ENCODE measurements around the gene FBXL19.

The FBXL19 gene

DNA sequence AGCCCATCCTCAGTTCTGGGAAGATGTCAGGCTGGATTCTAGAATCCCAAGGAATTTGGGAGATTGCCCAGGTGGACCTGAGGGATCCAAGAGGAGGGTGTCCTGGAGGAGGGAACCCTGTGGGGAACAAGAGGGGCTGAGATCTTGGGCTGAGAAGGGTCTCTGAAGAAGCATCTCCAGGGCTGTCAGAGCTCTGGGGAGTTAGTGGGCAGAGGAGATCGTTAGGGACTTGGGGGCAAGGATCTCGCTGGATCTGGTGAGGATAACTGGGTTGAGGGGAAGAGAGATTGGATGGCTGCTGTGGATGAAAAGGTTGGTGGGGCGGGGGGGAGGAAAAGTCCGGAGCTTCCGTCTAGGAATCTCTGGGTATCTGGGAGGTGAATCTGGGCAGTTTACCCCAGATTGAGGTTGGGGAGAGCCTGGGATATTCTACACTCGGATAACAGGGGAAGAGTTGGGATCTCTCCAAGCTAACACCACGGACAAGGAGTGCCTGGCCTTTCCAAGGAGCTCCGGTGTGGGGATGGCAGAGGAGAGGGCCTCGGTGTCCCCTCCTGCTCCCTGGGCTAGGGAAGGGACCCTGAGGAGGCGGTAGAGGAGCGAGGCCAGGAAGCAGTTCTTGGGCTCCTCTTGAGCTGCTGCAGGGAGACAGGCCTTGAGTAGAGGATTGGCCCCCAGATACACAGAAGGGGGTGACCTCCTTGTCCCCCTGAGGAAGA lies 1.7 kb downstream of the FBXL19 start:
- intact Hi-C loops (cut with DNase I; ENCODE audit: low total_unique reads): loop anchor here (5.0 kb wide), 1 partner anchor 83 kb away; no protein-coding TSS in a partner anchor

DNA sequence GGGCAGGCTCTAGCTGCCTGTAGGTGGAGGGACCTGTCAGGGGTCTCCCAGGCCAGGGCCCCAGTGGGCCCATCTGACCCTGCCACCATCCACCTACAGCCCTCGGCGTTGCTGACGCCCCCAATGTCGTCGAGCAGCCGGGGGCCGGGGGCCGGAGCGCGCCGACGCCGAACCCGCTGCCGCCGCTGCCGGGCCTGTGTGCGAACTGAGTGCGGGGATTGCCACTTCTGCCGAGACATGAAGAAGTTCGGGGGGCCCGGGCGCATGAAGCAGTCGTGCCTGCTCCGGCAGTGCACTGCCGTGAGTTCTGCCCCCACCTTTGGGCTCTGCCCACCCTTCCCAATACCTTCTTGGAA lies 2.2 kb downstream of the FBXL19 start:
- Histone ChIP-seq H3K9me3 (no peaks in the 10 kb centered on the region), H3K4me3 (no peak overlapping the region), H3K27ac (peak overlapping the region in 1 of 2 donors; percentile 98), H3K36me3 (peaks cover 4 to 46% (median 12%) of the 10 kb centered on the region in 3 donors), H3K27me3 (no peaks in the 10 kb centered on the region), H3K4me1 (peaks cover 0 to 38% (median 22%) of the 10 kb centered on the region in 4 donors)
- intact Hi-C loops (cut with DNase I; ENCODE audit: low total_unique reads): no loop called here
- no peak for DNase-seq
- TF ChIP-seq, protein P1, sequence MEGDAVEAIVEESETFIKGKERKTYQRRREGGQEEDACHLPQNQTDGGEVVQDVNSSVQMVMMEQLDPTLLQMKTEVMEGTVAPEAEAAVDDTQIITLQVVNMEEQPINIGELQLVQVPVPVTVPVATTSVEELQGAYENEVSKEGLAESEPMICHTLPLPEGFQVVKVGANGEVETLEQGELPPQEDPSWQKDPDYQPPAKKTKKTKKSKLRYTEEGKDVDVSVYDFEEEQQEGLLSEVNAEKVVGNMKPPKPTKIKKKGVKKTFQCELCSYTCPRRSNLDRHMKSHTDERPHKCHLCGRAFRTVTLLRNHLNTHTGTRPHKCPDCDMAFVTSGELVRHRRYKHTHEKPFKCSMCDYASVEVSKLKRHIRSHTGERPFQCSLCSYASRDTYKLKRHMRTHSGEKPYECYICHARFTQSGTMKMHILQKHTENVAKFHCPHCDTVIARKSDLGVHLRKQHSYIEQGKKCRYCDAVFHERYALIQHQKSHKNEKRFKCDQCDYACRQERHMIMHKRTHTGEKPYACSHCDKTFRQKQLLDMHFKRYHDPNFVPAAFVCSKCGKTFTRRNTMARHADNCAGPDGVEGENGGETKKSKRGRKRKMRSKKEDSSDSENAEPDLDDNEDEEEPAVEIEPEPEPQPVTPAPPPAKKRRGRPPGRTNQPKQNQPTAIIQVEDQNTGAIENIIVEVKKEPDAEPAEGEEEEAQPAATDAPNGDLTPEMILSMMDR (IDR thresholded peaks at IDR 0.05): no peak

More for the DNA sequence above, 1.7 kb downstream of the FBXL19 start:
- peaks cover 0 to 41% (median 6%) of the 10 kb centered on the region in 3 donors for H3K36me3 ChIP-seq
- H3K27ac ChIP-seq: peak overlapping the region; percentile 89 to 98
- H3K9me3 ChIP-seq: no peaks in the 10 kb centered on the region
- DNase-seq: no peak
- H3K27me3 ChIP-seq: no peaks in the 10 kb centered on the region
- H3K4me1 ChIP-seq: peaks cover 0 to 38% (median 22%) of the 10 kb centered on the region in 4 donors
- peak overlapping the region; percentile 82 to 97 for H3K4me3 ChIP-seq
- TF ChIP-seq, protein P1 (IDR thresholded peaks at IDR 0.05): no peak

DNA sequence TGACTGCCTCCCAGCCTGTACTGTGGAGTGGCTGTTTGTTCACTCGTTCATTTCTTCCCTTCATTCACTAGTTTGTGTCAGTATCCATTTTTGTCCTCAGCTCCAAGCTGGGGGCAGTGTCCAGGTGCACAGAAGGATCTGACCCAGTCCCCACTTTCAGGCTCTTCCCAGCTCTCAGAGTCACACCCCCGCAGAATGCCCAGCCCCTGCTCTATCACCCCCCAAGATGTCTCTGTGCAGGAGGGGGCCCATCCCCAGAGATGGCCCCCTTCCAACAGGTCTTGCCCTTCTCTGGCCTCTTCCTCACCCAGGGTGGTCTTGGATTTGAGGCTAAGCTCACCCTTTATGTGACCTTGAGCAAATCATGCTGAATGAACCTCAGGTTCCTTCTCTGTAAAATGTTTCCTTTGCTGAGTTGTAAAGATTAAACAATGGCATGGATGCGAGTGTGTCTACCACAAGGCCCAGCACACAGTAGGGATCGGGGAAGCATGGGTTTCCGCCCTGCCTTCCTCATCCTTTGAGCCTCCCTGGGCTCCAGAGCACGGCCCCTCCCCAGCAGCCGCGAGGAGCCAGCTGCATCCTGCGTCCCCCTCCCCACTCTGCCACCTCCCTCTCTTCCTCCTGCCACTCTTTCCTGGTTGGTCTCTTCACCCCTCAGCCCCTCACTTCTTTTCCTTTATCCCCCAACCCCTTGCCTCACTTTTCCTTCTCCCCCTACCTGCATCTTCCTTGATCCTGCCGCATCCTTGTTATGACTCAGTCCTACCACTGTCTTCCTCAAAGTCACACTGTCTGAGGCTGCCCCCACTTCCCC lies 2.8 kb downstream of the FBXL19 start:
- no peak overlapping the region for H3K27ac ChIP-seq
- no peaks in the 10 kb centered on the region for H3K27me3 ChIP-seq
- DNase-seq: no peak
- TF ChIP-seq, protein P1 (IDR thresholded peaks at IDR 0.05): no peak
- H3K4me3 ChIP-seq: no peak overlapping the region
- intact Hi-C loops (cut with DNase I; ENCODE audit: low total_unique reads): no loop called here
- peaks cover 7 to 52% (median 18%) of the 10 kb centered on the region in 3 donors for H3K36me3 ChIP-seq
- H3K9me3 ChIP-seq: no peaks in the 10 kb centered on the region
- peaks cover 0 to 37% (median 20%) of the 10 kb centered on the region in 4 donors for H3K4me1 ChIP-seq

DNA sequence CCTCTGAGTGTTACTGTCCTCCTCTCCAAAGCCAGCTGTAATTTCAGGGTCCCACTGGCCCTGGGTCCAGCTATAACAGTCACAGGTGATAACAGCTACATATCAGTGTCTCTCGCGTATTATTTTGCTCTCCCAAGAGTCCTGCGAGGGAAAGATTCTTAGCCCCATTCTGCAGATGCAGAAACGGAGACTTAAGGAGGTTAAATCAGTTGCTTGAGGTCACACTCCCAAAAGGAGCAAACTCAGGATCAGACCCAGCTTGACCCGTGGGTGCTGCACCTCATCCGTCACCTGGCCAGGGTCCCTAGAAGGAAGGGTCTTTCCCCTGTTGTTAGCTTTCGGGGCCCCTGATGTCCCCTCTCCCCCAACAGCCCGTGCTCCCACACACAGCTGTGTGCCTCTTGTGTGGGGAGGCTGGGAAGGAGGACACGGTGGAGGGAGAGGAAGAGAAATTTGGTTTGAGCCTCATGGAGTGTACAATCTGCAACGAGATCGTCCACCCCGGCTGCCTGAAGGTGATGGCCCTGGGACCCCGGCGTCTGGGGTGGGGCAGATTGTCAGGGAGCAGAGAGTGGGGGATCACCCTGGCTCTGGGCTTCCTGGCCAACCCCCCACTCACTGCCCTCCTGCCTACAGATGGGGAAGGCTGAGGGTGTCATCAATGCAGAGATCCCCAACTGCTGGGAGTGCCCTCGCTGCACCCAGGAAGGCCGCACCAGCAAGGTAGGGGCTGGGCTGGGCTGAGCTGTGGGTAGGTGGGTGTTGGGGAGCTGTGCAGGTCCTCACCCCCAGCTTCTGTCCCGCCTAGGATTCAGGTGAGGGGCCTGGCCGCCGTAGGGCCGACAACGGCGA lies 3.8 kb downstream of the FBXL19 start:
- DNase-seq: no peak
- Histone ChIP-seq H3K4me3 (no peak overlapping the region), H3K27ac (peak overlapping the region in 1 of 2 donors; percentile 43), H3K36me3 (peaks cover 7 to 62% (median 27%) of the 10 kb centered on the region in 3 donors), H3K9me3 (no peaks in the 10 kb centered on the region), H3K4me1 (peaks cover 0 to 33% (median 16%) of the 10 kb centered on the region in 4 donors), H3K27me3 (no peaks in the 10 kb centered on the region)
- intact Hi-C loops (cut with DNase I; ENCODE audit: low total_unique reads): no loop called here
- TF ChIP-seq, protein P1 (IDR thresholded peaks at IDR 0.05): no peak

DNA sequence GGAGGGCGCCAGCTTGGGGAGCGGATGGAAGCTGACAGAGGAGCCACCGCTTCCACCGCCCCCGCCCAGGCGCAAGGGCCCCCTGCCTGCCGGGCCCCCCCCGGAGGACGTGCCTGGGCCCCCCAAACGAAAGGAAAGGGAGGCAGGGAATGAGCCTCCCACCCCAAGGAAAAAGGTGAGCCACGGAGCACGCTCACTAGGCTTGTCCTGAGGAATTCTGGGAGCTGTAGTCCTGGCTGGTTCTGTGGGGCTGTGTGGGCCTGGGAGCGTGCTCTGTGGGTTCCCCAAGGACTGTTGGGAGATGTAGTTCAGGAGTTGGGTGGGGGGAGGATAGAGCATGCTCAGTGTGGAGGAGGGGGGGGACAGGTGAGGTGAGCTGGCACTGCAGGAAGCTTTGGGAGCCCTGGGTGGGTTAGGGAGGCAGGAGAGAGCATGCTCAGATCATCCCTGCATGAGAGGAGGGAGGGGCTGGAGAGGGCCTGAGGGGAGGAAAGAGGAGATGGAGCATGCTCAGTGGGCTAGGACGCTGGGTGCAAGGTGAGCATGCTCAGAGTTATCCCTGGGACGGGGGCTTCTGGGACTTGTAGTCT lies 4.5 kb downstream of the FBXL19 start:
- no peak for DNase-seq
- Histone ChIP-seq H3K9me3 (no peaks in the 10 kb centered on the region), H3K27ac (peak overlapping the region in 1 of 2 donors; percentile 43), H3K36me3 (peaks cover 7 to 69% (median 34%) of the 10 kb centered on the region in 3 donors), H3K27me3 (no peaks in the 10 kb centered on the region), H3K4me1 (peaks cover 0 to 33% (median 16%) of the 10 kb centered on the region in 4 donors), H3K4me3 (no peak overlapping the region)
- intact Hi-C loops (cut with DNase I; ENCODE audit: low total_unique reads): no loop called here
- TF ChIP-seq, protein P1 (IDR thresholded peaks at IDR 0.05): no peak
